Trophoblast cell (in vitro differentiated cells and primary cell): ENCODE data around the gene RETREG1.

Experiments
- DNase-seq, 2 donors: peaks; one replicate each; pipeline ENCODE4 v3.0.0-alpha.2; 2016
- H2AFZ ChIP-seq: 2 replicates; pipeline ENCODE4 v1.6.1; 2013; ENCODE audit warnings: low read length, moderate library complexity, mild to moderate bottlenecking; ENCODE audit not compliant: insufficient read depth, poor library complexity
- H2AK5ac ChIP-seq: 2 replicates; pipeline ENCODE4 v1.6.1; 2013; ENCODE audit warnings: mild to moderate bottlenecking, low read length
- H2BK120ac ChIP-seq: 2 replicates; pipeline ENCODE4 v1.6.1; 2013; ENCODE audit warnings: low read length, mild to moderate bottlenecking, moderate library complexity; ENCODE audit not compliant: insufficient read depth, poor library complexity
- H2BK12ac ChIP-seq: 2 replicates; pipeline ENCODE4 v1.6.1; 2013; ENCODE audit warnings: mild to moderate bottlenecking, low read length, moderate library complexity
- H2BK5ac ChIP-seq: 2 replicates; pipeline ENCODE4 v1.6.1; 2013; ENCODE audit warnings: low read length, low read depth, moderate library complexity, mild to moderate bottlenecking; ENCODE audit not compliant: poor library complexity
- H3K14ac ChIP-seq: 2 replicates; pipeline ENCODE4 v1.6.1; 2013; ENCODE audit warnings: mild to moderate bottlenecking, low read length
- H3K18ac ChIP-seq: 2 replicates; pipeline ENCODE4 v1.6.1; 2013; ENCODE audit warnings: mild to moderate bottlenecking, low read length
- H3K23ac ChIP-seq: 2 replicates; pipeline ENCODE4 v1.6.1; 2013; ENCODE audit warnings: low read length
- H3K27ac ChIP-seq: 2 replicates; pipeline ENCODE4 v1.5.1; 2013; ENCODE audit warnings: low read depth, mild to moderate bottlenecking, inconsistent platforms, low read length, moderate library complexity
- H3K27me3 ChIP-seq: 2 replicates; pipeline ENCODE4 v1.6.1; 2013; ENCODE audit warnings: inconsistent platforms, mild to moderate bottlenecking, low read length, moderate library complexity; ENCODE audit not compliant: insufficient read depth
- H3K36me3 ChIP-seq, 2 experiments: 1 replicate in 1 of 2; 2 replicates in 1 of 2; pipeline ENCODE4 v1.6.1; 2013; ENCODE audit warnings: low read length in 2 of 2, mild to moderate bottlenecking in 2 of 2, moderate library complexity in 1 of 2; ENCODE audit not compliant: insufficient read depth in 2 of 2, control insufficient read depth in 1 of 2
- H3K4ac ChIP-seq: 2 replicates; pipeline ENCODE4 v1.6.1; 2013; ENCODE audit warnings: low read depth, mild to moderate bottlenecking, low read length, moderate library complexity
- H3K4me1 ChIP-seq, 2 experiments: 1 replicate in 1 of 2; 2 replicates in 1 of 2; pipeline ENCODE4 v1.6.1; 2013; ENCODE audit warnings: low read length in 2 of 2, mild to moderate bottlenecking in 2 of 2, moderate library complexity in 1 of 2; ENCODE audit not compliant: insufficient read depth in 2 of 2, control insufficient read depth in 1 of 2
- H3K4me2 ChIP-seq: 2 replicates; pipeline ENCODE4 v1.6.1; 2013; ENCODE audit warnings: inconsistent platforms, mild to moderate bottlenecking, low read length, moderate library complexity
- H3K4me3 ChIP-seq: 2 replicates; pipeline ENCODE4 v1.5.1; 2013; ENCODE audit warnings: mild to moderate bottlenecking, low read depth, low read length, inconsistent platforms
- H3K79me1 ChIP-seq: one replicate; pipeline ENCODE4 v1.6.1; 2013; ENCODE audit warnings: low read length
- H3K79me2 ChIP-seq: 2 replicates; pipeline ENCODE4 v1.6.1; 2013; ENCODE audit warnings: low read length, mild to moderate bottlenecking; ENCODE audit not compliant: control insufficient read depth, insufficient read depth, poor library complexity
- H3K9ac ChIP-seq: 2 replicates; pipeline ENCODE4 v1.6.1; 2013; ENCODE audit warnings: mild to moderate bottlenecking, low read length
- H3K9me3 ChIP-seq: 2 replicates; pipeline ENCODE4 v1.6.1; 2013; ENCODE audit warnings: low read depth, mild to moderate bottlenecking, control low read depth, inconsistent platforms, low read length; ENCODE audit not compliant: insufficient read depth
- H4K12ac ChIP-seq: 2 replicates; pipeline ENCODE4 v1.6.1; 2013; ENCODE audit warnings: low read depth, mild to moderate bottlenecking, low read length, moderate library complexity
- H4K8ac ChIP-seq: 2 replicates; pipeline ENCODE4 v1.6.1; 2013; ENCODE audit warnings: low read depth, mild to moderate bottlenecking, low read length, moderate library complexity
- H4K91ac ChIP-seq: one replicate; pipeline ENCODE4 v1.6.1; 2013; ENCODE audit warnings: low read depth, mild to moderate bottlenecking, low read length, moderate library complexity
- whole genome bisulfite sequencing: extraction: QIAGEN DNeasy Blood & Tissue Kit; methylation state at CpG from one replicate; pipeline ENCODE4 v1.1.7; 2013; ENCODE audit warnings: missing lambda C conversion rate; ENCODE audit not compliant: insufficient read length, insufficient coverage; ENCODE audit errors: extremely low coverage; 5-methylcytosine and 5-hydroxymethylcytosine counted together

The RETREG1 gene

DNA sequence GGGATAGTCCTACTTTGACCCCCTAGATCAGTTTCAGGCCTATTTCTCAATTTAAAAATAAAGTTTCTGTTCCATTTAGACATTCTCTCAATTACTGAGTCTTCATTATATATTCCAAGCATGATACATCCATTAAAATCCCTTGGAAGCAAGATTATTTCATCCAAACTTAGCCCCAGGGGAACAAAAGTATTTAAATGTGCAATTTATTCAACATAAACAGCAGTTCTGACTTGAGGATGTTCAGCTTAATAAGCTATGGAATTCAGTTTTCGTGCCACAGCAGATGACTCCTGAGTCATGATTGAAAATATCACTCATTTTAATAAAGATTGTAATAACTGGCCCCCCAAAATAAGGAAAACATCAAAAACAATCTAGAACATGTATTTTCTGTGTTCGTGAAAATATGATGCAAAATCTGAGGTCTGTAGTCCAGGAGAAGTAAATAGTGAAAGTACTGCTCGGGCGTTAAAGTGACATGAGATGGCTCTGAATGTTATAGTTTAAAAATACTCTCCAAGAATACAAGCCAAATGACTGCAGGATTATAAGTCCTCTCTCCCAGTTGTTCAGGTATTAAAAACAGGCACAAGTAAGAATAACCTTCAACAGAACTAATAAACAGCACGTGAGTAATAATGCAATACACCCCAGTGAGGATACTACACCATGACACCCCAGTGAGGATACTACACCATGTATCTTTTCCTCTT is 67.1 kb downstream of the RETREG1 start:
- Histone ChIP-seq H4K91ac (no peak overlapping the region), H3K36me3 (no peaks in the 10 kb centered on the region), H3K4me2 (no peak overlapping the region), H3K23ac (no peak overlapping the region), H3K14ac (no peak overlapping the region), H4K8ac (no peak overlapping the region), H3K27ac (no peak overlapping the region), H3K9me3 (no peaks in the 10 kb centered on the region), H3K79me1 (no peaks in the 10 kb centered on the region), H4K12ac (no peak overlapping the region), H2BK120ac (no peak overlapping the region), H2AFZ (no peak overlapping the region), H2AK5ac (no peak overlapping the region), H2BK12ac (no peak overlapping the region), H3K4me3 (no peak overlapping the region), H2BK5ac (no peak overlapping the region), H3K4ac (no peak overlapping the region), H3K79me2 (no peaks in the 10 kb centered on the region), H3K27me3 (no peaks in the 10 kb centered on the region), H3K4me1 (no peaks in the 10 kb centered on the region), H3K9ac (no peak overlapping the region), H3K18ac (no peak overlapping the region)
- no peak for DNase-seq
- no CpG with 5 or more reads among the region's 5 CpGs for WGBS

- Histone ChIP-seq H3K23ac (no peak overlapping the region), H3K4me3 (no peak overlapping the region), H3K36me3 (no peaks in the 10 kb centered on the region), H4K8ac (no peak overlapping the region), H3K4ac (no peak overlapping the region), H2BK5ac (no peak overlapping the region), H2BK12ac (no peak overlapping the region), H3K27ac (no peak overlapping the region), H2AK5ac (no peak overlapping the region), H2BK120ac (no peak overlapping the region), H4K12ac (no peak overlapping the region), H3K9ac (no peak overlapping the region), H3K27me3 (no peaks in the 10 kb centered on the region), H2AFZ (no peak overlapping the region), H3K14ac (no peak overlapping the region), H3K79me2 (no peaks in the 10 kb centered on the region), H3K9me3 (no peaks in the 10 kb centered on the region), H3K79me1 (no peaks in the 10 kb centered on the region), H3K4me2 (no peak overlapping the region), H3K18ac (no peak overlapping the region), H4K91ac (no peak overlapping the region), H3K4me1 (no peaks in the 10 kb centered on the region)
- WGBS = no CpG with 5 or more reads among the region's 3 CpGs
- no peak for DNase-seq
These were observed 68.0 kb downstream of the RETREG1 start for GRCh38 chr5:16548812-16549211.

DNA sequence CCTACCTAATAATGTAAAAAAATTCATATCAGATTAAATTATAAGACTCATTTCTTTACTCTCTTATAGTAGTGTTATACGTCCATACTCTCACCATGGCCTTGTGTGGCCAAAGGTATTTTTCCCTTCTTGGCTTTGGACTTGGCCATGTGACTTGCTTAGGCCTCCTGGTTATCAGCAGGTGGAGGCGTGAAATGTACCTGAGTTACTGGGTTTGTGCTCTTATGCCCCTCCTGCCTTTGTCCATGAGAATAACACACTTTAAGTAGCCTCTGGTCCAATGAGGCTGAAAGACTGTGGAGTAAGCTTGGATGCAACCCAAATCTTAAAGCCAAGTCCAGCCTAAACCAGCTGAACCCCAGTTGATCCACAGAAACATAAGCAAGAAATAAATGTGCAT is 68.7 kb downstream of the RETREG1 start:
- DNase-seq = no peak
- no CpG with 5 or more reads among the region's 2 CpGs for WGBS
- Histone ChIP-seq H3K79me1 (no peaks in the 10 kb centered on the region), H3K9ac (no peak overlapping the region), H2BK5ac (no peak overlapping the region), H3K4me1 (no peaks in the 10 kb centered on the region), H4K12ac (no peak overlapping the region), H3K4me2 (no peak overlapping the region), H3K4ac (no peak overlapping the region), H2BK120ac (no peak overlapping the region), H2AFZ (no peak overlapping the region), H3K36me3 (no peaks in the 10 kb centered on the region), H4K91ac (no peak overlapping the region), H2BK12ac (no peak overlapping the region), H4K8ac (no peak overlapping the region), H3K79me2 (no peaks in the 10 kb centered on the region), H3K14ac (no peak overlapping the region), H3K23ac (no peak overlapping the region), H3K18ac (no peak overlapping the region), H3K4me3 (no peak overlapping the region), H3K27ac (no peak overlapping the region), H3K9me3 (no peaks in the 10 kb centered on the region), H2AK5ac (no peak overlapping the region), H3K27me3 (no peaks in the 10 kb centered on the region)

GRCh38 chr5:16547200-16547842 is 69.5 kb downstream of the RETREG1 start:
- H3K4me1 ChIP-seq = no peaks in the 10 kb centered on the region
- H4K8ac ChIP-seq = no peak overlapping the region
- no peak overlapping the region for H2BK120ac ChIP-seq
- no peak overlapping the region for H4K12ac ChIP-seq
- H3K23ac ChIP-seq = no peak overlapping the region
- H3K9ac ChIP-seq = no peak overlapping the region
- H2BK12ac ChIP-seq = no peak overlapping the region
- H3K4me2 ChIP-seq = no peak overlapping the region
- no peaks in the 10 kb centered on the region for H3K27me3 ChIP-seq
- H3K36me3 ChIP-seq = no peaks in the 10 kb centered on the region
- WGBS = no CpG with 5 or more reads among the region's 8 CpGs
- H3K18ac ChIP-seq = no peak overlapping the region
- no peak overlapping the region for H2BK5ac ChIP-seq
- H4K91ac ChIP-seq = no peak overlapping the region
- no peak overlapping the region for H3K4ac ChIP-seq
- H3K79me2 ChIP-seq = no peaks in the 10 kb centered on the region
- no peak overlapping the region for H2AK5ac ChIP-seq
- H3K9me3 ChIP-seq = no peaks in the 10 kb centered on the region
- DNase-seq = no peak
- no peak overlapping the region for H3K27ac ChIP-seq
- no peaks in the 10 kb centered on the region for H3K79me1 ChIP-seq
- H3K4me3 ChIP-seq = no peak overlapping the region
- H2AFZ ChIP-seq = no peak overlapping the region
- H3K14ac ChIP-seq = no peak overlapping the region
